22Rv1 (cell line): ENCODE data around the gene TNFSF13B.

ENCODE experiments used
- ZFX ChIP-seq: fragments of 450-650 bp; IDR thresholded peaks from 2 replicates; pipeline ENCODE4 v1.6.1; 2017; ENCODE audit warnings: antibody characterized with exemption, borderline replicate concordance
- TF ChIP-seq, protein P1 (sequence below): fragments of 450-650 bp; IDR thresholded peaks from 2 replicates; pipeline ENCODE4 v1.5.1; 2017; ENCODE audit warnings: mild to moderate bottlenecking

- TF ChIP-seq, protein P1, sequence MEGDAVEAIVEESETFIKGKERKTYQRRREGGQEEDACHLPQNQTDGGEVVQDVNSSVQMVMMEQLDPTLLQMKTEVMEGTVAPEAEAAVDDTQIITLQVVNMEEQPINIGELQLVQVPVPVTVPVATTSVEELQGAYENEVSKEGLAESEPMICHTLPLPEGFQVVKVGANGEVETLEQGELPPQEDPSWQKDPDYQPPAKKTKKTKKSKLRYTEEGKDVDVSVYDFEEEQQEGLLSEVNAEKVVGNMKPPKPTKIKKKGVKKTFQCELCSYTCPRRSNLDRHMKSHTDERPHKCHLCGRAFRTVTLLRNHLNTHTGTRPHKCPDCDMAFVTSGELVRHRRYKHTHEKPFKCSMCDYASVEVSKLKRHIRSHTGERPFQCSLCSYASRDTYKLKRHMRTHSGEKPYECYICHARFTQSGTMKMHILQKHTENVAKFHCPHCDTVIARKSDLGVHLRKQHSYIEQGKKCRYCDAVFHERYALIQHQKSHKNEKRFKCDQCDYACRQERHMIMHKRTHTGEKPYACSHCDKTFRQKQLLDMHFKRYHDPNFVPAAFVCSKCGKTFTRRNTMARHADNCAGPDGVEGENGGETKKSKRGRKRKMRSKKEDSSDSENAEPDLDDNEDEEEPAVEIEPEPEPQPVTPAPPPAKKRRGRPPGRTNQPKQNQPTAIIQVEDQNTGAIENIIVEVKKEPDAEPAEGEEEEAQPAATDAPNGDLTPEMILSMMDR = no peak
- no peak for TF ChIP-seq ZFX
These were observed 43.9 kb downstream of the TNFSF13B start for GRCh38 chr13:108313382-108313781.
